GM21576 (cell line): ENCODE data around the gene GCC2.
"Not testable (repeated sequence)": the region's sequence is repeated elsewhere in the genome, so short reads cannot be mapped to it uniquely, and the experiment has no call there.

Experiments
- ATAC-seq: cut with Tn5 transposase; IDR thresholded peaks from one replicate; pipeline ENCODE4 v1.9.1; 2021; ENCODE audit warnings: mild to moderate bottlenecking, moderate library complexity; ENCODE audit not compliant: unreplicated experiment

The GCC2 gene

GRCh38 chr2:108448678-108449409, at the start of gene GCC2:
Gene GCC2 (plus strand): TSS chr2:108449206. CDS start chr2:108449275, 69 bp downstream.
- peak; percentile 97 for ATAC-seq

GRCh38 chr2:108399479-108399878, 49.5 kb upstream of the GCC2 start:
- no peak for ATAC-seq

GRCh38 chr2:108401800-108402199, 47.2 kb upstream of the GCC2 start:
- no peak for ATAC-seq

GRCh38 chr2:108403494-108403893, 45.5 kb upstream of the GCC2 start:
- no peak for ATAC-seq

- ATAC-seq: no peak
These were observed 44.1 kb upstream of the GCC2 start for GRCh38 chr2:108404784-108405397.

GRCh38 chr2:108407864-108408729, 40.9 kb upstream of the GCC2 start:
- no peak for ATAC-seq

- no peak for ATAC-seq
These were observed 39.2 kb upstream of the GCC2 start for GRCh38 chr2:108409768-108410167.

GRCh38 chr2:108412995-108413710, 35.9 kb upstream of the GCC2 start:
- ATAC-seq: no peak

- no peak for ATAC-seq
These were observed 35.3 kb upstream of the GCC2 start for GRCh38 chr2:108413711-108414095.

- no peak for ATAC-seq
These were observed 34.6 kb upstream of the GCC2 start for GRCh38 chr2:108414256-108414876.

GRCh38 chr2:108414945-108415344, 34.1 kb upstream of the GCC2 start:
- ATAC-seq: no peak

GRCh38 chr2:108417254-108417653, 31.8 kb upstream of the GCC2 start:
- ATAC-seq: no peak

GRCh38 chr2:108418416-108418815, 30.6 kb upstream of the GCC2 start:
- no peak for ATAC-seq

- no peak for ATAC-seq
These were observed 25.9 kb upstream of the GCC2 start for GRCh38 chr2:108423067-108423466.

GRCh38 chr2:108423502-108424251, 25.3 kb upstream of the GCC2 start:
- no peak for ATAC-seq

GRCh38 chr2:108428286-108429009, 20.6 kb upstream of the GCC2 start:
- no peak for ATAC-seq

GRCh38 chr2:108435578-108435977, 13.4 kb upstream of the GCC2 start:
- not testable (repeated sequence) for ATAC-seq

GRCh38 chr2:108436976-108437375, 12.0 kb upstream of the GCC2 start:
- no peak for ATAC-seq

- no peak for ATAC-seq
These were observed 7.3 kb upstream of the GCC2 start for GRCh38 chr2:108441712-108442111.
